HG03521 (cell line): Measurements from ENCODE around the gene PFDN1.

Experiments
- ATAC-seq: cut with Tn5 transposase; IDR thresholded peaks from one replicate; pipeline ENCODE4 v1.9.1; 2021; ENCODE audit warnings: mild to moderate bottlenecking, moderate library complexity; ENCODE audit not compliant: unreplicated experiment

Gene PFDN1

DNA sequence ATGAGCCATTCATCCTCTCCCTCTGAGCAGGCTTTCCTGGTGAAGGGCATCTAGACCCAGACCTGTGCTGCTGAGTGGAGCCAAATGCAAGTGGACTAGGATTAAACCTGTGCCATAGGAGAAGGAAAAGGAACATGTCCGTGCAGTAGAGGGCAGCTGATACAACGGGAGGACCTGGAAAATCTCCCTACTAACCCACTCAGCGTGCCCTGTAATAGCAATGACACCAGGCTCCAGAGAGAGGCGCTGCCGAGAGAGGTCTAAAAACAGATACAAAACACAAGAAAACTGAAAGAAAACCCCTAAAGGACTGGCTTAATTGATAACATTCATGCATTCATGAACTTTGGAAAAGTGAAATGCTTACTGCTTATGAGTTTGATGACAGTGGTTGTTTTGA is 60.8 kb downstream of the PFDN1 start:
- no peak for ATAC-seq

DNA sequence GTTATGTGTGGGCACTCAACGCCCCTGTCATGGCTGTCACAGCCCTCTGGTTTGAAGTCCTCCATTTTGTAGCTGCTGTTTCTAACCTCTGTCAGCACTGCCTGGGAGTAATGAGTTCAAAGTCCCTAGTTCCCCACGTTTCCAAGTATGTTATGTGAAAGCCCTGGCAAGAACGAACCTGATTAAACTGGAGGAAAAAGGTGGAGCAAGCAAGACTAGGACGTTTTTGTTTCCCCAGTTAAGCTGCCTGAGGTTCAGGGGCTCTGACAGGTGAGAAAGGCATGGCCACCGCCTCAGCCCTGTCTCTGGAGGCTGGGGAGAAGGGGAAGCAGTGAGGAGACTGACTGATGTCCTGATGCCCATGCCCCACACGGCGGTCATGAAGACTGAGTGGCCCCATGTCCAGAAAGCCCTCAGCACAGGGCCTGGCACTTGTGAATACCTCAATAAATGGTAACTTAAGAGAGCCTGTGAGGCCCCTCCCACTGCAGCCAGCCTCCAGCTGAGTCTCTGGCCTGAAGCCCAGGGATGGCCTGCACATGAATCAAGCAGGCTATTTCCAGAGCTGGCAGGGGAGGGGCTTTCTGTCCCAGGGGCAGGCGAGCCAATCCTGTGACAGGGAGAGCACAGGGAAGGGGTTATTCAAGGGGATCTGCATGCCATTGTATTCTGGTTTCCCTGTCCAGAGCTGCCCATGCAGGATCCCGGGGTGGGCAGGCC is 61.8 kb downstream of the PFDN1 start:
- no peak for ATAC-seq

DNA sequence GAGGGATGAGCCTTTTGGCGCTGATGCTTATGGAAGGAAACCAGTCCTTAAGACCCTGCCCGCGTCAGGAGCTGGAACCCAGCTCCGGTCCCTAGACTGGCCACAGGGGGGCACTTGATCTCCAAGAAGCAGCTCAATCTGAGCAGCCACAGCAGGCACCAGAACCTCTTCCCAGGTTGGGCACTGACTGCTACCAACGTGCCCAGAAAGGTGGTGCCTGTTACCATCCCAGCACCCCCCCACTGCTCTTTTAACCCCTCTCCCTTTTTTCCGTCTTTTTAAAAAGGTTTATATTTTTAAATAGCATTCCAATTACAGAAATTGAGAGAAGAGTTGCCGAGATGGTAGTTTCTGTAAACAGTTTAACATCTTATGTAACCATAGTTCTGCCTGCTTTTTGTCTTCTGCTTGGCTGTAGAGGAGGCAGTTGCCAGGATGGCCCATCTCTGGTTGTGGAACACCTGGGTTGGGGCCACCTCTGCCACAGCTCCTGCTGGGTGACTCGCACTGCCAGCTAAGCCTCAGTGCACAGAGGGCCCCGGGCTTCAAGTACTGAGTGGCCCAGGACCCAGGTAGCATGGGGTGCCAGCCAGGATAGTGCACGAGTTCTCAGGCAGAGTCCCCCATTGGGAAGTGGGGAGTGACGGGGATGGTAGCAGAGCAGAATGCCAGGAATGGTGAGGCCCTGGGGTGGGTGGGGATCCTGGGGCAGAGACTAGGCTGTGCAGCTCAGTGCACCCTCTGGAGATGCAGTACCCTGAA is 62.8 kb downstream of the PFDN1 start:
- no peak for ATAC-seq

DNA sequence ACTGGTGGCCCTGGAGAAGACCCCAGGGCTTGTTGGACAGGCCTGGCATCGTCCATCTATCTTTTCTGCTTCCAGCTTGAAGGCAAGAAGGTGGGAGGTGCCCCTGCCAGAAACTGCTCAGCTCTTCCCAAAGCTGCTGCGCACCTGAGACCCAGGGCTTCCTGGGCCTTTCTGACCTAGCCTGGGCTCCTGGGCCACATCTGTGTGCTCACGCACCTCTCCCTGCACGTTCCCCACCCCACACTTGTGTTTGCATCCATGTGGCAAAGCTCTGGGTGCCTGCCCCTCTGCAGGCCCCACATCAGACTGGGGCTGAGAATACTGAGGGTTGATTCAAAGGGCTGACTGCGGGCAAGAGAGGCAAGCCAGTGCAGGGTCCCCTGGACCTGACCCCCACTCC is 63.4 kb downstream of the PFDN1 start:
- no peak for ATAC-seq

DNA sequence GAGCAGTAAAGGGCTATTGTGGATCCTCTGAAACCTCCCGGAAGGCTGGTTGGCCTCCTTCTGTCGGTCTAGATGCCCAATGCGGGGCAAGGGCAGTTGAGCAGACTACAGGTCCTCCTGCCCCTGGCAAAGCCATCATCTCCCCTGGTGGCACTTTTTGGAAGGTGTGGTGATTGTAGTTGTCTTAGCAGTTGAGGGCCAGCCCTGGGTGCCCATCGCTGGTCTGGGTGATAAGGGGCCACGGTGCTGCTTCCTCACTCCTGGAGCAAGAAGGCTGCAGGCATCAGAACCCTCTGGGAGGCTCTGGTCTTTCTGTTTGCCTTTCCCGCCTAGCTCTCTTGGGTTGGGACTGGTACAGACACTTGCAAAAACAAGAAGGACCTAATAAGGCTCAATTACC is 64.1 kb downstream of the PFDN1 start:
- no peak for ATAC-seq

DNA sequence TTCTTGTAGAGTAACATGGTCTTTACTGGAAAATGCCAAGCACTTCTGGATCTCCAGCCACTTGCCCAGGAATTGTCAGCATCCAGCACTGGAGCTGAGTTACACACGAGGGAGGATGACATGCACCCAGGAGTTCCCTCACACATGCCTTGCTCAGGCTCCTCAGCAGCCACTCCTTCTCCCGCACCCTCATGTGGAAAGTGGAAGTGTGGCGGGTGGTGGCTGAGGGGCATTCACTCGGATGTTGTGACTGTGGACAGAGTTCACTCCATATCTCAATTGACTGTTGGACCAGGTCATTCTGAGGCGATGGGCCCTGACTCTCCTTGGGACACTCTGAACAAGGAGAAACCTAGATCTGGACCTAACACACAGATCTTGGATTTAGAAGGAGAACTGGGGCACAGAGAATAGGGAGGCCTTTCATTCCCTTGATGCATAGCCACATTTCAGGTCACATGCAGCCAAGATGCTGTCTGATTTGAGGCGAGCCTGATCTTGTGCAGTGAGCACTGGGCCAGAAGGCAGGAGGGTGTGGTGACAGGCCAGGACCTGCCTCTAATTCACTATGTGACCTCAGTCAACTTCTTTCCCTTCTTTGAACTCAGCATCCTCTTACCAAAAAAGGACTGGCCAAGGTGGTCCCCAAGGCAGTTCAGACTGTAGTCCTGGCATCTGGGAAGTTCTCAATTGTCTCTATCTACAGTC is 65.9 kb downstream of the PFDN1 start:
- ATAC-seq = no peak

DNA sequence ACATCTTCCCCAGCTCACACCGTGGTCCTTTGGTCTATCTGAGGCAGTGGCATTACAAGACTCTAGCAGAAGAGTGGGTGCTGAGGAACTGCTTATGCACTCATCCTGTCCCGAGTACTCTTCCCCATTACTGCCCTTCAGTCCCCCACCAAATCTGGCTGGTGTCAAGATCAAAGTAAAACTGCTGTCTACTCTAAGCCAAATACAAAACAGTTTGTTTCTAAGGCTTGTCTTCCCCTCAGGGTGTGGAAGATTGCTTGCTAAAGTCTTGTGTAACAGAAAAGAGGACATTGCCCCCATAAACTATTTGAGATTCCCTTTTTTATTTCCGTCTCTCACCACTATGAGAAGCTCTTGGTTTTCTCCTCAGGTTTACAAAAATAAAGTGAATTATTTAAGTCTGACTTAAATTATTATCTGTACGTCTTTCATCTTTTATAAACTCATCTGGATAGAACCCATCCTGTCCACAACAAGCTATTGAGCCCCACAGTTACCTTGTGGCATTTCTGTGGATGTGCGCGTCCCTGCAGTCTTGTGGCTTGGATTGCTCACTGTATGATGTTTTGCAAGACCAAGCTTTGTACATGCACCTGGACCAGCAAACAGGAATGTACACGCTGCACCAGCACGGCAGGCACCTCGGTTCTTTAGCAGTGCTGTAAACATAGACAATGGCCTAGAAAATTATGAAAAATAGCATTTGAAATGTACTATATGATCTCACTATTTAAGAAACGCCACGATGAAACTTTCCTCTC is 66.9 kb downstream of the PFDN1 start:
- no peak for ATAC-seq

DNA sequence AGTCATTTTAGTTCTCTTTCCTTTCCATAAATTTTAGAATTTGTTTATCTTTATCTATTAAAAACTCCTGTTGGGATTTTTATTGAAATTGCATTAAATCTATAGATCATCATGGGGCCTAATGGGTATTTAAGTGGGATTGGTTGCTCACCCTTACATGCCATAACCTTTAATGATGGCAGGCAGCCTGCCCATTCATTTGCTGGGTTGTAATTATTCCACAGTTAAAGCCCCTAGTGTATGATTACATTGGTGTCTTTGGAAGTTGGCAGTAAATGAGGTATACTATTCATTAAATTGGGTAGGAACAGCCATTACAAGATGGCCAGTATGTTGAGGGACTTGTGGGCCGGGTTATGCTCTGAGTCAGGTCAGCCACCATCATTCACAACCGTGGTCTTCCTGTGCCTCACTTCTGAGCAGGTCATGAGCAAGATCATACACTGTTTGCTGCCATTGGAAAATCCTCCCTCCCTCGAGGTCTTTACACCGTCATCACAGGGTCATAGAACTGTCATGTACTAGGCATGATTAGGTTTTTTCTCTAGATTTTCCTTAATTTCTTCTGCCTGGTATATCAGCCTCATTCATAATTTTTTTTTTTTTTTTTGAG is 68.4 kb downstream of the PFDN1 start:
- no peak for ATAC-seq

DNA sequence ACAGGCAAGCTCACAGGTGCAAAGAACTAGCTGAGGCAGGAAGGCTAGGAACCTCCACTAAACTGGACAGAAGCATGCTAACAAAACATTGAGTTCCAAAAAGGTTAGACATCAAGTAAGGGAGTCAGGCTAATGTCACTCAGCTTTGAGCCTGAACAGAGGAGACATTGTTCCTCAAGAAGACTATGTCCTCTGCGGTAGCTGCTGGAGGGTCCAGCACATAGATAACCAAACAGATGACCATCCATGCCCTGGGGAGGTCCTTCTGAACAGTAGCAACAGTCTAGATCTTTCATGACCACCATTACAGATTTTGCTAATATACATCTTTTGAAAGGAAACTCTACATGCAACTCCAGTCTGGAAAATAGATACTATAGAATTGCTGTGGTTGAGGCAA is 70.2 kb downstream of the PFDN1 start:
- no peak for ATAC-seq

DNA sequence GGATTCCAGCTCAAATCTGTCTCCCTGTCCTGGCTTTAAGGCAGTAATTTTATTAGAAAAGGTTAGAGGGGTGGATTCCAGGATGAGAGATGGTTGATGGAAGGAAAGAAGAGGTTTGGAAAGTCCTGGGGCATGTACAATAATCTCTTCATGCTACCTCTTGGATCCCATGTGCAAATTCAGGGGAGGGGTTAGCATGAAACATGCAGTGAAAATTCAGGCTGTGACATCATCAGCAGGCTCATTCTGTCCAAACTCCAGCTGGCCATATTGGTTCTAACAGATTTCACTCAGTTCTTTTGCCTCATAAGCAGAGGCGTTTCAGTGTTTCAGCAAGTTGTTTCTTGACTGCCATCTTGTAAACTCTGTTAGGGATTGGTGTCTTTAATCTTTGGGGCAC is 72.5 kb downstream of the PFDN1 start:
- no peak for ATAC-seq

DNA sequence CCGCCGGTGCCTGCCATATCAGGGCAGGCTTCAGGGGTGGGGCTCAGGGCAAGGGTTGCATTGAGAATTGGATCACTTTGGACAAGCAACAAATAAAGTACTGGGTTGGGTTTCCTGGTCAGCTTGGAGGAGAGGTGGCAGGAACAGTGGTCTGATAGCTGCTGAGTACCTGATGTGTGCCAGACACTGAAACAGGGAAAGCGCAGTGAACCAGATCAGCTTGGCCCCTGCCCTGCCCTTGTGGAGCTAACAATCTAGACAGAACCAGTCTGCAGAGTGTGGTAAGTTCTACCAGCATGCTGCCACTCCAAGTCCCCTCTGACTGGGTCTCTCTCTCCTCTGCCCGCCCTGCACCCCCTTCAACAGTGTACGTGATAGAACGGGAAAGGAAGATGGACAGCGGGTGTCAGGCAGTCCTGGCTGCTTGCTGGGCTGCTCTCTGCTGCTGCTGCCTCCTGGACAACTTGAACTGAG is 74.5 kb downstream of the PFDN1 start:
- no peak for ATAC-seq

DNA sequence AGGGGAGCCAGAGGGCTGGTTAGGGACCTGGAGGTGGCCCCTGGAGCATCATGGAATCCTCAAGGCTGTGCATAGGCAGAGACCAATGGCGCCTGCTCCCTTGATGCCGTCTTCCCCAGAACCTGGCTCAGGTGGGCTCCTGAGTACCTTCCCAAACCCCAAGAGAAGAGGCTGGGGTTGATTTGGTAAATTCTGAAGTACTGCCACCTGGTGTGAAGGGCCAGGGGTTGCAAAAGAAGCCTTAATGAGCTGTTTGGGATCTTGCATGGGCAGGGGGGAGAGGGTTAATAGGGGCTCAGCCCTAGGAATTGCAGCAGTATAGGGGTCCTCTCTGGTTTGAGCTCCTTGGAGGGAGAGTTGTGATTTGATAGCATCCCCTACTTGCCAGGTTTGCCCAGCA is 75.9 kb downstream of the PFDN1 start:
- ATAC-seq = no peak

DNA sequence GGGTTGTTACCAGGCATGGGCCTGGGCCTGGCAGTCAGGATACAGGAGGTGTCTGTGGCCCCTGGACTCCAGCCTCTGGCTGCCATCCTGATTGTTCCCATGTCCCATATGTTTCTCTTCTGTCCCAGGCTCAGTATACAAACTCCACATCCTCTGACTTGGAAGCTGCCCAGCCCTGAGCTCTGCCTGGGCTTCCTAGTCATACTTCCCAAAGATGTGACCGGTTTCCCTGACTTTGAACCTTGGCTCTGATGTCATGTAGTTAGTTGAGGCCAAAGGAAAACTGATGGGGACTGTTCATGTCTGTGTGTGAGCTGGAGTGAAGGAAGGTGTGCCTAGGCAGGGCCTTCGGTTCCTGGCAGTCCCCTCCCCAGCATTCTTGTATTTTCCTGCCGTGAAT is 77.5 kb downstream of the PFDN1 start:
- ATAC-seq = no peak

DNA sequence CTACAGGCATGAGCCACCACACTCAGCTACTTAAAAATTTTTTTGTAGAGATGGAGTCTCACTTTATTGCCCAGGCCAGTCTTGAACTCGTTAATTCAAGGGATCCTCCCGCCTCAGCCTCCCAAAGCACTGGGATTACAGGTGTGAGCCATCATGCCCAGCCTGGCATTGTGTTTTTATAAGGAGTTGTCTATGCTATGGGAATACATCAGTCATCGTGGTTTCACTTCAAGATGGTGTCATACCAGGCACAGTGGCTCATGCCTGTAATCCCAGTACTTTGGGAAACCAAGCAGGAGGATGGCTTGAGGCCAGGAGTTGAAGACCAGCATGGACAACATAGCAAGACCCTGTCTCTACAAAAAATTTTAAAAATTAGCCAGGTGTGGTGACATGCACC is 78.2 kb downstream of the PFDN1 start:
- no peak for ATAC-seq

DNA sequence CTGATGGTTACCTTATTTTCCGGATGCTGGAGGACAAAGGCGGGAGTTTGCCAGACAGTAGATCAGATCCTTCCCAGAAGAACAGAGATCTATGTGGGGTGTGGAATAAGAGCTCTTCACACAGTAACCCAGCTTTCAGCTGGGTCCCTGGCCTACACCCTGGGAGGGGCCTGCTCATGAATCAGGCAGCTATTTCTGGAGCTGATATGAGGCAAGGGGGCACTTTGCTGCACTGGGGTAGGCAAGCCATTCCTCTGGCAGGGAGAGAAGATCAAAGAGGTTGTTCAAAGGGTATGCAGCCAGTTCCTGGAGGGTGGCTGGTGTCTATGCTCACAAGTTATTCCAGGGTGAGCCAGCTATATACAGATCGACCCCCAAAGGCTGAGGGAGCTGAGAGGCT is 79.3 kb downstream of the PFDN1 start:
- no peak for ATAC-seq

DNA sequence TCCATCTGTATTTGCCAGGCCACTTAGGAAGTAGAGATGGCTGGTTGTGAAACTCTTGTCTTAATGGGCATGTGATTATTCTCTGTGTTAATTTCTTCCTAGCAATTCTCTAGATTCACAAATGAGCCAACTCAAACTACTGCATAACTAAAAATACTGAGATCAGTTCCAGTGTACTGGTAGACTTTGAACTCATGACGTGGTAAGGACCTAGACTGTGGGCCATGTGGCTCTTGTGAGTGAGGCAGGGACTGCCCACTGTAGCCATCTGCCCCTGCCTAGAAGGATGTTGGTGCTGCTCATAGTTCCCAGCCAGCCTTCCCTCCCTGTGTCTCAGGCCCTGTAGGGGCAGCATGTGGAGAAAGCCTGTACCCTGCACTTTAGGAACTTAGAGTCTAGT is 80.5 kb downstream of the PFDN1 start:
- no peak for ATAC-seq

DNA sequence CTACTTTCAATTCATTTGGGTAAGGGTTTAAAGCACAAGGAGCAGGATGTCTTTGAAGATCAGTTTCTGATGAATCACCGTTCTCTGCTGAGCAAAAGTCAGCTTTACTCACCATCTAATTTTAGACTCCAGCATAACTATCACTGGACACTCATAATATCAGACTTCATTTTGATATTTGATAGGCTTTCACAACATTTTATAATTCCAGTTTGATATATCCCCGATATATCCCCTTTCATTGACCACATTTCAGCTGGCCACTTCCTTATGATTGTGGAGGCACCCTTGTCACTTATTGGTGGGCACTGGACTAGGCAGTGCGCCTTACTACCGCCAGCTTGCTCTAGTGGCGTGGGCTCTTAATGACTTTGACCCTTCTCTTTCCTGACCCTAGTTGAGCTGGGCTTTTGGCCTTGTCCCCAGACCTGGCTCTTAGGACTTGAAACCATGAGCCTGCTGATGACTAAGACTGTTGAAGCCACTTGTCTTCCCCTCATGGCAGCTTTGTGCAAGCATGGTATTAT is 81.1 kb downstream of the PFDN1 start:
- no peak for ATAC-seq

DNA sequence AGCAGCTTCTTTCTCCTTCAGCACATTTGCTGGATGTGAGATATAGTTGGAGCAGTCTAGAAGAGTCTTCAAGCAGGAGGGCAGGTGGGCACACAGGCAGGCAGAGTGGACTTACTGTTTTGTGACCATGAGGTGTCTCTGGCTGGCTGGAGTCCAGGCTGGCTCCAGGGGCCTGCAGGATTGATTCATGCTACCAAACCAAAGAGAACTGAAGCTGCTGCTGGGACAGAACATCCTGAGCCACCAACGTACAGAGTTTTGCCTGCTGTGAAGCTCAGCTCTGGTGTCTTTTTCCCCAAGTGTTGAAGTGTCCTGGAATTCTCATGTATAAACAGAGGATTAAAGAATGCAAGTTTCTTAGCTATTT is 82.2 kb downstream of the PFDN1 start:
- no peak for ATAC-seq

DNA sequence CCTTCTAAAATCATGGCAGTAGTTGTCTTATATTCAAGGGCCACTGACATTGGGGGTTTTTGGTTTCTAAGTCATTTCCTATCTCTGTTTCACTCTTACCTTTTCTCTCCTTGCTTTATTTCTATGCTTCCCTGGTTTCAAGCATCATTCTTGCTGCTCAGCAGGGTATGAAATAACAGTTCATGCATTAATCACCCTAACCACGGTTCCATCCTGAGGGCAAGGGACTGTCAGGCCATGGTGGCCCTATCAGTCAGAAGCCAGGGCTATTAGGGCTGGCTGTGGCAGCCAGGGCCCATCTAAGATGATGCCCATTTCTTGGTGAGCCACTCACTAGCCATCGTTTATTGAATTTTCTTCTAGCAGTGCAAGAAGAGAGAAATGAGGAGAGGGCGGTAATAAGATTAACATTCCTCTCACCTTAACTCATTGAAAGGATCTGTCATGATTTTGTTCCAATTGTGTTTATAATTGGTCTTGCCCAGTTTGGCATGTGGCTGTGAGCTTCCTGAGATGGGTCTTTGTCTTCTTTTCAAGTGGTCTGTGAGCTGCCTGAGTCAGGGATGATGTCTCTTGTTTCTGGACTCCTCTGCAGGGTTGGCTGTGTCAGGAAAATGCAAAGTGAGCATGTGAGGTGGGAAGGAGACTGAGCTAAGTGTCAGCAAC is 82.7 kb downstream of the PFDN1 start:
- no peak for ATAC-seq
